HEK293 (cell line): ENCODE data around the gene NELFB.

Experiments
- ZNF23 ChIP-seq: fragments of 450-650 bp; formaldehyde crosslinking; IDR thresholded peaks from 2 replicates; pipeline ENCODE4 v1.5.1; 2016; ENCODE audit warnings: missing biosample characterization, missing genetic modification characterization, borderline replicate concordance
- ZNF544 ChIP-seq: fragments of 450-650 bp; formaldehyde crosslinking; IDR thresholded peaks from 2 replicates; pipeline ENCODE4 v1.5.0; 2017; ENCODE audit warnings: missing biosample characterization, missing genetic modification characterization
- ZNF785 ChIP-seq: fragments of 450-650 bp; formaldehyde crosslinking; IDR thresholded peaks from 2 replicates; pipeline ENCODE4 v1.5.1; 2016; ENCODE audit warnings: missing biosample characterization, missing genetic modification characterization

DNA sequence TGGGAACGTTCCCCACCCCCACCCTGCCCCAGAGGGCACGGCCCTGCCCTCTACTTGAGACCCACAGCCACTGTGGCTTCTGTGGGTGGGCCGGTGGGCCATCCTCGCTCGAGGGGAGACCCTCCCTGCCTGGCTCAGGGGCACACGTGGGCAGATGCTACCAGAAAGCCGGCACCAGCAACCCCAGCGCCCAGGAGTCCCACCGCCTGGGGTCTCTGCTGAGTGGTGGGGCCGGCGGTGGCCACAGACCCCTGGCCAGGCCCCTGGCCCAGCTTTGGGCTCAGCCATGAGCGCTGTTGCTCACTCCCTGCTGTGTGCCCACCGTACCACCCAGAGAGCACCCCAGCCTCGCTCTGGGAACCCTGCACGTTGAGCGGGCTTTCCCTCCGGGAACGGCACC is 63.5 kb downstream of the NELFB start:
- no peak for TF ChIP-seq ZNF785 (tag by site-specific recombination)
- no peak for TF ChIP-seq ZNF544 (tag by site-specific recombination)
- TF ChIP-seq ZNF23 (tag by site-specific recombination) = no peak
